GM18517 (cell line): Measurements from ENCODE around the gene NTF4.
A peak's percentile ranks its signal among the peaks of the same experiment; 100 is the strongest.

Experiments used
- ATAC-seq: cut with Tn5 transposase; IDR thresholded peaks from one replicate; pipeline ENCODE4 v1.9.1; 2021; ENCODE audit warnings: mild to moderate bottlenecking, moderate library complexity; ENCODE audit not compliant: unreplicated experiment

Gene NTF4, protein sequence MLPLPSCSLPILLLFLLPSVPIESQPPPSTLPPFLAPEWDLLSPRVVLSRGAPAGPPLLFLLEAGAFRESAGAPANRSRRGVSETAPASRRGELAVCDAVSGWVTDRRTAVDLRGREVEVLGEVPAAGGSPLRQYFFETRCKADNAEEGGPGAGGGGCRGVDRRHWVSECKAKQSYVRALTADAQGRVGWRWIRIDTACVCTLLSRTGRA

DNA sequence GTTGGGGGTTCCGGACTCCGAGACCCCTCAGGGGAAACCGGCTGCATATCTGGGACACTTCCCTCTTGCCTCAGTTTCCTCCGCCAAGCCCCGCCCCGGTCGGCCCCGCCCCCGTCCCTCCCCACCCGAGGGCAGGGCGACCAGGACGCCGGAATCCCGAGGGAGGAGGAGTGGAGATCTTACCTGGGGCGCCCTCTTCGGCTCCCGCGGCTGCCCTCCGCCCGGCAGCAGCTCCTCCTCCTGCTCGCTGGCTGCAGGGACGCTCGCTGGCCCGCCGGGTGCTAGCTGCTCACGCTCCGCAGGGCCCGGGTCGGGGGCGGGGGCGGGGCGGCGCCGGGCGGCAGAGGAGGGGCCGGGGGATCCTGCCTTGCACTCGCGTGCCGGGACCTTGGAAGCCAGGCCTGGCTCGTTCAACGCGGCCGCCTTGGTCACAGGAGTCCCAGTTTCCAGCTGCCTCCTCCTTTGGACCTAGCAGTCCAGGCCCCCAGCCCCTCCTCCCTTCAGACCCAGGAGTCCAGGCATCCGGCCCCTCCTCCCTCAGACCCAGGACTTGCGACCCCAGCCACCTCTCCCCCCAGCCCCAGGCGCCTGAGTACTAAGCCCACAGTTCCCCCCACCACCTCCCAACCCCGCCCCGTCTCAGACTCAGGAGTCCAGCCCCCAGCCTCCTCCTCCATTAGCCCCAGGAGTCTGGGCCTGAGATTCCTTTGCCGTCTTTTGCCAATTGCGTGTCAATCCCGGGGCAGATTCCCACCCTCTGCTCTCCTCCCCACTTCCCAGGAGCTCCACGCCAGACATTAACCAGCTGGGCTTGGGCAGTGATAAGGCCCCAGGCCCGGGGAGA, at the start of gene NTF4:
TSS of gene NTF4 (minus strand) at position 51 of the 844 bp plus-strand sequence. CDS start 2,821 bp downstream, outside the sequence.
- no peak for ATAC-seq

DNA sequence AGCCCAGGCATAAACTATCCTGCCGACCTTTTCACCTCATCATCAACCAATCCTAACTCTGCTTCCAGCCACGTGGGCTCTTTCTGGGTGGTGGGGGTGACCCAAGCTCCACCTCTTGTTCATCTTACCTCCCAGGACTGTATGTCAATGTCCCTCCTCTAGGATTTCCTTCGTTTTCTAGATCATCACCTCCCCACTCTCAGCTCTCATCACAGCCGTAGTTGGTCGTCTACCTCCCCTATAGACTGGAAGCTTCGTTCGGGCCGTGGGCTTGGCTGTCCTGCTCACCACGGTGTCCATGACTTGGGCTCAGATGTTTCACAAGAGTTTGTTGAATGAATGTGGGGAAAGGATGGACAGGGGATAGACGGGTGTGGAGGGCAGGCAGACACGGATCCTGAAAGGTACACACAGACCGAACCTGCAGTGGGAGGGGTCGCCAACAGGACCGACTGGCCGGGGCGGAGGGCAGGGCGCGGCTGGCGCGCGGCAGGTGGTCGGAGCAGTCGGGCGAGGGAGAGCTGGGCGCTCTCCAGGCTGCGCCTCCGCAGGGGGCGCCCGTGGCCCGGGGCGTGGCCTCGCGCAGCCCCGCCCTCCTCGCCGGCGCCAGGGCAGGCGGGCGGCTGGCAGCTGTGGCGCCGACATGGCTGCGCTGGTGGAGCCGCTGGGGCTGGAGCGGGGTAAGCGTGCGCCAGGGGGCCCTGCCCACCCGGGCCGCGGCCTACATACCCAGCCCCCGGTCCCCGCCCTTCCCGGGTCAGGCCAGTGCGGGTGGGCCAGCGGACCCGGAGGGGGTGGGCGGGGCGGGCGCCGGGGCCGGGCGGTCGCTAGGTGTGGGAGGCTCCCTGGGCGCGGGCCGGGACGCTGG, 49.4 kb upstream of the NTF4 start, which contains the start of gene LIN7B:
TSS of gene LIN7B (plus strand) at position 609 of the 868 bp plus-strand sequence. CDS start at position 644, 35 bp downstream.
- peak; percentile 38 for ATAC-seq

GRCh38 chr19:49111218-49111998, 46.8 kb upstream of the NTF4 start:
- no peak for ATAC-seq

DNA sequence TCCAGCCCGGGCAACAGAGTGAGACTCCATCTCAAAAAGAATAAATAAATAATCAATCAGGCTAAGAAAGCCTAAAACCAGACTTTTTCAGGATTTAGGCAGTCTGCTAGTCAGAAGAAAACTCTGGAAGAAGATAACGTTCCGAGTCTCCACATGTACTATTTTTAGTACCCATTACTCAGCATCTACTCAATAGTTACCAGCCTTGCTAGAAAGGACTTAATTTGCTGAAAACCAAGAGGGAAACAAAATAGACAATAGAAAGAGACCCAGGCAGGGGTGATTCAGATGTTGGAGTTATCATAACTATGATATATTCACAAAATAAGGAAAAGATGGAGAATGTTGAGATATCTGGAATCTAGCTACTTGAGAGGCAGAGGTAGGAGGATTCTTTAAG, 45.9 kb upstream of the NTF4 start:
- no peak for ATAC-seq

GRCh38 chr19:49109569-49110233, 45.1 kb upstream of the NTF4 start:
- ATAC-seq, result no peak

DNA sequence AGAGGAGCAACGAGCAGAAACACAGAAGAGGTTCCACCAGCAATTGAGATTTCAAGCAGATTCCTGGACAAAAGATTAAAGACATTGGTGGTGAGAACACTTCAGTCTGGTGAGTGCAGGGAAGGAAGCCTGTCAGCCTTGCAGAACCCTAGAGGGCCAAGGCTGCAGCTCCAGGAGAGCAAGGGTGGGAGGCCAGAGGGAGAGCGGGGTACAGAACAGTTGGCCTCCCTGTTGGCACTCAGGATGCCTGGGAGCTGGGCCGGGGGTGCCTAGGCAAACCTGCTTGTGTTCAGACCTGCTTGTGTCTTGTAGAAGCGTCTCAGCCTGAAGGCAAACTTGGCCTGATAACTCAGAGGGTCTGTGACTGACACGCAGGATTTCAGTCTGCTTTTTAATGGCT, 44.4 kb upstream of the NTF4 start:
- ATAC-seq, result no peak

GRCh38 chr19:49107625-49108459, 43.2 kb upstream of the NTF4 start:
- ATAC-seq, result no peak

DNA sequence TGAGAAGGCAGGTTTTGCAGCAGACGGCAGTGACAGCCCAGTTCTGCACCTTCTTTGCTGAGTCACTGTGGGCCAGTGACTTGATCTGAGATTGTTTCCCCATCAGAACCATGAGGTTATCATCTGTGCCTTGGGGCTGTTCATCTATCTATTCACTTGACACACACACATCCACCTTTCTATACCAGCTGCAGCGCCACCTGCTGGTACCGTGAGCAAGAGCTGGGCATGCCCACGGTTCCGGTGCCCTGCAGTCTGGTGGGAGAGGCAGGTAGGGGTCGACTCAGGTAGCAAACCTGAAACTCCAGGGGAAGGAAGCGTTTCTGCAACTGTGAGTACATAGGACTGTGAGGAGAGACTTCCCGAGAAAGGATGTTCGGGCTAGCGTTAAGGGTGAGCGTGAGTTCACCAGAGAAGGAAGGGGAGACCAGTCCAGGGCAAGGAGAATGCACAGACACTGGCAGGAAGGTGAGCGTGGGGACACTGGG, 42.1 kb upstream of the NTF4 start:
- no peak for ATAC-seq

DNA sequence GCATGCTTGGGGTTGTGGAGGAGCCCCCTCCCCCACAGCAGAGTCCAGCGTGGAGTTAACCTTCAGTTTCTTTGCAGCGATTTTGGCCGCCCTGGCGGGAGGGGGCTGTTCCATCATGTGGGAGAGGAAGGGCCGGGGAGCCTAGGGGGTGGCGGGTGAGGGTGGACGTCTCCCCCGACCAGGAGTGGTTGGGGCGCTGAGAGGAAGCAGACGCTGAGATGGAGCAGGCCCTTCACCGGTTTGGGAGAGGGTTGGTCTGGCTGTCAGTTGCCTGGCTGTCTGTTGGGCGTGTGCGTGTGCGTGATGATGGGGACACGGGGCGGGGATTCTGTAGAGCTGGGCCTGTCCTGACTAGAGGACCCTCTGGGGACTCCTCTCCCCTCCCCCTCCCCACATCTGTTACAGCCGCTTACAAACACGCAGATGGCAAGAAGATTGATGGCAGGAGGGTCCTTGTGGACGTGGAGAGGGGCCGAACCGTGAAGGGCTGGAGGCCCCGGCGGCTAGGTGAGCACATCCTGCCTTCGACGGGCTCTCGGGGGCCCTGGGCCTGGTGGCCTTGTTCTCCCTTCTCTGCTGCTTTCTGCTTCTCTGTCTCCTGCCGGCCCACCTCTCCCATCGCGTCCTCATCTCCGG, 39.7 kb upstream of the NTF4 start:
- no peak for ATAC-seq

- no peak for ATAC-seq
Observed at GRCh38 chr19:49103331-49104085, 38.9 kb upstream of the NTF4 start.

- ATAC-seq, result no peak
Observed at GRCh38 chr19:49102303-49102702, 37.7 kb upstream of the NTF4 start.

- ATAC-seq, result no peak
Observed at GRCh38 chr19:49101160-49101559, 36.5 kb upstream of the NTF4 start.

DNA sequence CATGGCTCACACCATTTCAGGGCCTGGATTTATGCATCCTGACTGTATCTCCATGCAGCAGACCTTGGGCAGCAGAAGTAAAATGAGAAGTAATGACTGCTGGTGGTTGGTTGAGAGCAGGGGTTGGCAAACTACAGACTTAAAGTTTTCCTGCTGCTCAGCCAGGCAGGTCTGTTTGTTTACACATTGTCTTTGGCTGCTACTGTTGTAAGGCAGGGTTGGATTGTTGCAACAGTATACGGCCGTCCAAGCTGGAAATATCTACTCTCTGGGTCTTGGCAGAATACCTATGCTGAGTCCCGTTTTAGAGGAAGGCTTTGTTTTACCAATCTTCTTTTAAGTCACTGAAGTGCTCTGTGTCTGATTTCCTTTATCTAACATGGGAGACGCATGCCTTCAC, 34.2 kb upstream of the NTF4 start:
- ATAC-seq, result no peak

DNA sequence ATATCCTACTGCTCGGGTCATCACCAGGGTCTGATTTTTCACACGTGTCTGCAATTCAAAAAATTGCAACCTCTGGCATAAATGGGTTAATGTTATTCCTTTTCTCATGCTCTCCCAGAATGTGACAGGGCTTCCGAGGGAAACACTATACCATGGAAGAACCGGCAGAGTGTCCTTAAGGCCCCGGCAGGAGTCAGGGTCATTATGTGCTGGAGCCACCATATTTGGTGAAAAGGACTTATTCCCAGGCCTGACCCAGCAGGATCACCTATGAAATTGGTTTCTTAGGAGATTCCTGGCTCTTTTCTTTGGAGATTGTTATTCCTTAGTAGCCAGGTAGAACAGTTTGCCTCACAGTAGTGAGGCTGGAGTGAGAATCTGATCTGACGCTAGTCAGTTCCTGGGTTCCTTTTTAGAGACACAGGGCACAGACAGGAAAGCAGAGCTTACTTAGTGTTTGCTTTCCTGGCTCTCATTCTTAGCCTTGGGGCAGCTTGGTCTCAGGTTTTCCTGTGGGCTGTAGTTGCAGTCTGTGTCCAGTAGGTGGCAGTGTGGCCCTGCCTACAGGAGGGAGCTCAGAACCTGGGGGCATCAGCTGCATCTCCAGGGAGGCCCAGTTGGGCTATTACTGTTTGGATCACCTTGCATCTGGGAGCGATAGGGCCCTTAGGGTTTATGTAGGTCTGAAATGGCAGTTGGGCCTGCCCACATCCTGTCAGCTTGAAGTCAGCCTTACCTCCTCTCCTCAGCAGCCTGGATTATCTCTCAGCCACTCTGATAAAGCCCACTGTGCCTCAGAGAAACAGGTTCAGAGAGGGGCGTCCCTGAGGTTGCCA, 33.1 kb upstream of the NTF4 start:
- no peak for ATAC-seq

DNA sequence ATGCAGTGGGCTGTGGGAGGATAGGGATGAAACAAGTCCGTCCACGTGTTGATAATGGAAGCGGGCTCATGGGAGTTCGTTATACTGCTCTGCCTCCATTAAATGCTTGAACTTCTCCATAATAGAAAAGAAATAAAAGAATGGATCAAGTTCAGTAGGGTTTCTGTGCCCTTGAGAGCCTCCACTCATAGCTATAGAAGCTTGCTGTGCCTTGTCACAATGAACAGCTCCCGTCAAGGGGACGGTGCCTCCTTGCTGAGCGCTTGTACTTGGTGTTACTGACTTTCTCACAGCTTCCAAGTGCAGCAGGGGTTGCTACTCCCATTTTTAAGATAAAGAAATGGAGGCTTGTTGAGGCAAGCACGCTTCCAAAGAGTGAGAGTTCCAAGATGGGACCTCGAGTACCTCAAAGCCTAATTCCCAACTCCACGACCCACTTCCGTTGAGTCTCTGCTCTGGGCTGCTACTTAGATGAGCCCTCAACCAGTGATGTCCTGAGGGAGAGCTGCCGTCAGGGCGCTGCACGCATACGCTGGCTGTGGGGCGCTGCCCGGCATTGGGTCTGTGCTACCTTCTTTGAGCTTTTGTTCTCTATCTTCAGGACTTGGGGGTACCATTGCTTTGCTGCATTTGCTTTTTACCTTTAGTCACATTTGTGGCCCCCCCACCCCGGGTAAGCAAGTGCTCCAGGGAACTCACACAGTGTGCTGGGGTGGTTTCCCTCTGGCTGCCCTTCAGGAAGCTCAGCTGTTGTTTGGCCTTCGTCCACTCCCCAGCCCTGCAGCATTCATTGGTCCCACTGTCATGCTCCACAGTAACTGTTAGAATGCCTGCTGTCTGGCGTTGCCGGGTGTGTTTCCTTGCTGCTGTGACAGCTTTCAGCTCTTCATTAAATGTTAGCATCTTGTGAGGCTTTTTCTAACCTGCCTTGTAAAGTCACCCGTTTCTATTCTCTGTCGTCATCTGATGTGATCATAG, 30.2 kb upstream of the NTF4 start:
- ATAC-seq, result no peak

- no peak for ATAC-seq
Observed at GRCh38 chr19:49092686-49093085, 28.1 kb upstream of the NTF4 start.
